Esophagus squamous epithelium (tissue), 5 donors: ENCODE results near the gene CELF2. TPM values are rescaled to one million over a fixed set of nuclear protein-coding genes. Genes with fewer than 3 reads are reported as not detected.

Source experiments
- DNase-seq: peaks from one replicate; lab custom pipeline; 2025; lab: John Stamatoyannopoulos, UW
- H3K27ac ChIP-seq, 4 donors: fragments of 200-600 bp; sonication (generic); one replicate each; pipeline ENCODE4 v1.5.1; 2016 to 2019; ENCODE audit warnings: mild to moderate bottlenecking in 1 of 4
- H3K27me3 ChIP-seq, 4 donors: fragments of 200-600 bp; sonication (generic); 1 replicate in 3 of 4; 2 replicates in 1 of 4; pipeline versions ENCODE4 v1.5.1 to v1.6.0; 2017 to 2021; ENCODE audit warnings: antibody characterized with exemption in 1 of 4
- H3K36me3 ChIP-seq, 3 donors: fragments of 200-600 bp; sonication (generic); one replicate each; pipeline ENCODE4 v1.5.1; 2016 to 2019
- H3K4me1 ChIP-seq, 3 donors: fragments of 200-600 bp; sonication (generic); one replicate each; pipeline ENCODE4 v1.5.1; 2017 to 2019
- H3K4me3 ChIP-seq, 4 donors: fragments of 200-600 bp; sonication (generic); 1 replicate in 3 of 4; 2 replicates in 1 of 4; pipeline ENCODE4 v1.5.1; 2016 to 2019; ENCODE audit warnings: mild to moderate bottlenecking in 2 of 4, moderate library complexity in 1 of 4
- H3K9me3 ChIP-seq, 3 donors: fragments of 200-600 bp; sonication (generic); one replicate each; pipeline ENCODE4 v1.5.1; 2016 to 2019
- CTCF ChIP-seq, 6 experiments: fragments of 450-650 bp in 4 of 6; fragments of 200-600 bp in 2 of 6; sonication (generic) in 2 of 6; IDR thresholded peaks; one replicate each; pipeline ENCODE4 v1.5.1; 2016 to 2019; ENCODE audit warnings: antibody characterized with exemption in 6 of 6, mild to moderate bottlenecking in 4 of 6, moderate library complexity in 4 of 6
- POLR2A ChIP-seq, 4 donors: fragments of 450-650 bp; IDR thresholded peaks; one replicate each; pipeline ENCODE4 v1.6.1; 2017; ENCODE audit warnings: antibody characterized with exemption in 4 of 4, mild to moderate bottlenecking in 4 of 4, moderate library complexity in 3 of 4
- WGBS, 2 donors: methylation state at CpG; one replicate each; pipeline ENCODE4 v1.1.5; 2018; 5-methylcytosine and 5-hydroxymethylcytosine counted together
- intact Hi-C: fragments of 100-400 bp; cut with DNase I; formaldehyde crosslinking; loops from one replicate; pipeline ENCODE4 v1.15.0; 2022
- total RNA-seq, 4 donors: library from RNA; depleted of rRNA; stranded (reverse); fragments of >200 nt; gene quantifications; one replicate each; pipeline ENCODE4 v1.1.0, GENCODE V29; 2016
- donor health status: DM: yes; HTN: yes; CAD: no.

CELF2 gene
- total RNA-seq, 4 donors from 2014 or later: 4.2 to 62.4 (median 13.5) TPM

- 0% methylated on average over 1 of the region's 1 CpG for WGBS, 2 donors
- intact Hi-C loops: no loop called here
- H3K27me3 ChIP-seq: no peaks in the 10 kb centered on the region
- no peaks in the 10 kb centered on the region for H3K36me3 ChIP-seq
- H3K4me1 ChIP-seq: peaks cover 0 to 5% (median 0%) of the 10 kb centered on the region in 3 donors
- no peak for TF ChIP-seq POLR2A (IDR thresholded peaks at IDR 0.05)
- no peak for TF ChIP-seq CTCF (IDR thresholded peaks at IDR 0.05)
- no peak overlapping the region for H3K27ac ChIP-seq
- DNase-seq: no peak
- H3K4me3 ChIP-seq: no peak overlapping the region
- no peaks in the 10 kb centered on the region for H3K9me3 ChIP-seq
Observed at GRCh38 chr10:11082526-11082925, 64.9 kb downstream of the CELF2 start.

- Histone ChIP-seq H3K4me3 (no peak overlapping the region), H3K4me1 (peaks cover 0 to 5% (median 0%) of the 10 kb centered on the region in 3 donors), H3K27ac (no peak overlapping the region), H3K27me3 (no peaks in the 10 kb centered on the region), H3K36me3 (no peaks in the 10 kb centered on the region), H3K9me3 (no peaks in the 10 kb centered on the region)
- 91 to 94% methylated on average over 6 of the region's 6 CpGs for WGBS, 2 donors
- intact Hi-C loops: no loop called here
- no peak for TF ChIP-seq CTCF (IDR thresholded peaks at IDR 0.05)
- TF ChIP-seq POLR2A (IDR thresholded peaks at IDR 0.05): no peak
- no peak for DNase-seq
Observed at GRCh38 chr10:11083051-11083450, 65.4 kb downstream of the CELF2 start.

DNA sequence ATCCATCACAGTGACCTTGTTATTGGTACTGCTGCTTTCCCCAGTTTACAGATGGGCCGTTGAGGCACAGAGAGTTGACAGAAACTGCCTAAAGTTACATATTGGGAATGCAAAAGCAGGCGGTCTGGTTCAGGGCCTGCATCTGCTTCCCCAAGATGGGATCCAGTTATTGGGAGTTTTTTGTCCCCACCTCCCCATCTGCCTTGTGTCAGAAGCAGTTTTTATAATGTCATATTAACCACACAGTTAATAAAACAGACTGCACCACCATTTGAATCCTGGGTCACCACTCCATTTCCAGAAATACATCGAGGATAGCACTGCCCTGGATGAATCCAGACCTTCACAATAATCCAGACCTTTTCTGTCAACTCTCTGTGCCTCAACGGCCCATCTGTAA lies 67.9 kb downstream of the CELF2 start:
- Histone ChIP-seq H3K27me3 (no peaks in the 10 kb centered on the region), H3K36me3 (no peaks in the 10 kb centered on the region), H3K9me3 (no peaks in the 10 kb centered on the region), H3K27ac (no peak overlapping the region), H3K4me1 (peaks cover 0 to 5% (median 0%) of the 10 kb centered on the region in 3 donors), H3K4me3 (no peak overlapping the region)
- TF ChIP-seq POLR2A (IDR thresholded peaks at IDR 0.05): no peak
- no peak for TF ChIP-seq CTCF (IDR thresholded peaks at IDR 0.05)
- no peak for DNase-seq
- 61 to 78% methylated on average over 4 of the region's 4 CpGs for WGBS, 2 donors
- intact Hi-C loops: no loop called here

DNA sequence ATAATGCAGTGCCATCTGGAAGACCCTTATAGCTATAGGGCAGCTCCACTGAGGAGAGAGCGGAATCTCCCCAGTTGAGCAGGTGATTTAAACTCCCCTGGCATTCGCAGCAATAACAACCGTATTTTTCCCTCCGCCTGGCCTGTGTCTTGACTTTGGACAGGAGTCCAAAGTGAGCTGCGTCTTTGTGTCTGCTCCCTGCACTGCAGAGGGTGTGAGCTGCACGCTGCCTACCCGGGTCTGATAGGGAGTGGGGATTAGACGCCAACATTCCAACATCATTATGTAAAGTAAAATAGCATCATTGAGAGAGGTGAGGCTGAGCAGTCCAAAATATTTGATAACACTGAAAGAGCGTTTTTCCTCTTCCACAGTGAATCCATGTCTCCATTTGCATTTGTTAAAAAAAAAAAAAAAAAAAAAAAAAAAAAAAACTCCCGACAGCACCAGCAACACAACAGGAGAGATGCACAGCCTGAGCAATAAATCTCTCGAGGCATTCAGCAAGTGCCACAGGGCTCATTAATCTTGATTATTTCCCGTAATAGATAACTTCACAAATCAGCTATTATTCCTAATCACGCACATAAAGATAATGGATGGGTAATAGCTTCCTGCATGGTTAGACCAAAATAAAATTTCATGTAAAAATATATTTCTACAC lies 68.6 kb downstream of the CELF2 start:
- no peak overlapping the region for H3K27ac ChIP-seq
- DNase-seq: no peak

More for the DNA sequence above, 68.6 kb downstream of the CELF2 start:
- intact Hi-C loops: no loop called here
- Histone ChIP-seq H3K9me3 (no peaks in the 10 kb centered on the region), H3K36me3 (no peaks in the 10 kb centered on the region), H3K27me3 (no peaks in the 10 kb centered on the region), H3K4me1 (peaks cover 0 to 5% (median 0%) of the 10 kb centered on the region in 3 donors), H3K4me3 (no peak overlapping the region)
- no peak for TF ChIP-seq CTCF (IDR thresholded peaks at IDR 0.05)
- TF ChIP-seq POLR2A (IDR thresholded peaks at IDR 0.05): no peak
- 69 to 72% methylated on average over 7 to 10 of the region's 13 CpGs for WGBS, 2 donors
